GM23338 (cell line): ENCODE results near the gene CRK. TPM values are rescaled to one million over a fixed set of nuclear protein-coding genes. Genes with fewer than 3 reads are reported as not detected.
"Not testable (repeated sequence)": the region's sequence is repeated elsewhere in the genome, so short reads cannot be mapped to it uniquely, and the experiment has no call there.

ENCODE experiments used
- ATAC-seq: fragments of 200-7000 bp; cut with Tn5 transposase; 3 replicates; pipeline ENCODE4 v1.9.1; 2020
- DNase-seq: peaks from one replicate; pipeline ENCODE4 v3.0.0-alpha.2; 2015; ENCODE audit warnings: low spot score
- H2AFZ ChIP-seq: fragments of 200-600 bp; sonication (generic); 2 replicates; pipeline ENCODE4 v1.8.0; 2016; ENCODE audit warnings: antibody characterized with exemption, mild to moderate bottlenecking, moderate library complexity
- H3F3A ChIP-seq: fragments of 200-600 bp; sonication (generic); replicated peaks from 2 replicates; pipeline ENCODE4 v1.8.0; 2017; ENCODE audit warnings: antibody characterized with exemption, mixed run types, low read depth
- H3K27ac ChIP-seq: fragments of 200-600 bp; sonication (generic); 2 replicates; pipeline ENCODE4 v1.6.1; 2016; ENCODE audit warnings: low read depth
- H3K27me3 ChIP-seq: fragments of 200-600 bp; sonication (generic); 2 replicates; pipeline ENCODE4 v1.8.0; 2016; ENCODE audit warnings: mild to moderate bottlenecking, mixed run types, moderate library complexity; ENCODE audit not compliant: insufficient read depth
- H3K36me3 ChIP-seq: fragments of 200-600 bp; sonication (generic); 2 replicates; pipeline ENCODE4 v1.8.0; 2016; ENCODE audit warnings: mild to moderate bottlenecking; ENCODE audit not compliant: insufficient read depth
- H3K4me1 ChIP-seq: fragments of 200-600 bp; sonication (generic); 2 replicates; pipeline ENCODE4 v1.8.0; 2016; ENCODE audit warnings: mild to moderate bottlenecking, moderate library complexity; ENCODE audit not compliant: insufficient read depth
- H3K4me2 ChIP-seq: fragments of 200-600 bp; sonication (generic); 2 replicates; pipeline ENCODE4 v1.7.1; 2017; ENCODE audit warnings: mixed run types
- H3K4me3 ChIP-seq: fragments of 200-600 bp; sonication (generic); 2 replicates; pipeline ENCODE4 v1.6.1; 2016; ENCODE audit warnings: mixed run types
- H3K79me2 ChIP-seq: fragments of 200-600 bp; sonication (generic); replicated peaks from 2 replicates; pipeline ENCODE4 v1.8.0; 2017; ENCODE audit warnings: mild to moderate bottlenecking; ENCODE audit not compliant: insufficient read depth
- H3K9me2 ChIP-seq: fragments of 200-600 bp; sonication (generic); 2 replicates; pipeline ENCODE4 v1.8.0; 2017; ENCODE audit not compliant: insufficient read depth
- H4K20me1 ChIP-seq: fragments of 200-600 bp; sonication (generic); replicated peaks from 2 replicates; pipeline ENCODE4 v1.8.0; 2017; ENCODE audit warnings: mild to moderate bottlenecking; ENCODE audit not compliant: insufficient read depth
- H3K27ac Mint-ChIP-seq: 2 replicates; pipeline ENCODE4 v1.8.0; 2020; ENCODE audit warnings: inconsistent platforms, mild to moderate bottlenecking, moderate library complexity, mixed read lengths
- H3K27me3 Mint-ChIP-seq: 3 replicates; pipeline ENCODE4 v1.8.0; 2022; ENCODE audit warnings: low read depth, mild to moderate bottlenecking, moderate library complexity, mixed read lengths, inconsistent platforms; ENCODE audit not compliant: insufficient read depth, poor library complexity
- H3K36me3 Mint-ChIP-seq: 3 replicates; pipeline ENCODE4 v1.8.0; 2021; ENCODE audit warnings: low read depth, mild to moderate bottlenecking, inconsistent platforms, moderate library complexity, mixed read lengths
- H3K4me1 Mint-ChIP-seq: 3 replicates; pipeline ENCODE4 v1.8.0; 2020; ENCODE audit warnings: mild to moderate bottlenecking, inconsistent platforms, mixed read lengths
- H3K4me3 Mint-ChIP-seq: 3 replicates; pipeline ENCODE4 v1.8.0; 2021; ENCODE audit warnings: moderate library complexity, mild to moderate bottlenecking, inconsistent platforms, mixed read lengths
- H3K9me3 Mint-ChIP-seq: 3 replicates; pipeline ENCODE4 v1.8.0; 2020; ENCODE audit warnings: moderate library complexity, mild to moderate bottlenecking, inconsistent platforms, mixed read lengths
- CREB1 ChIP-seq: fragments of 250-450 bp; sonication (Bioruptor Pico); IDR thresholded peaks from 2 replicates; pipeline ENCODE4 v1.5.0; 2020; ENCODE audit warnings: low read depth, mild to moderate bottlenecking, moderate library complexity
- EZH2 ChIP-seq: fragments of 200-600 bp; sonication (generic); IDR thresholded peaks from one replicate; pipeline ENCODE4 v1.8.0; 2017; ENCODE audit warnings: antibody characterized with exemption, mild to moderate bottlenecking, low read depth; ENCODE audit not compliant: unreplicated experiment
- EZH2phosphoT487 ChIP-seq: fragments of 200-600 bp; sonication (generic); IDR thresholded peaks from one replicate; pipeline ENCODE4 v1.8.1; 2018; ENCODE audit warnings: antibody characterized with exemption; ENCODE audit not compliant: unreplicated experiment
- POLR2AphosphoS5 ChIP-seq: IDR thresholded peaks from 2 replicates; pipeline ENCODE4 v1.6.1; 2016; ENCODE audit warnings: antibody characterized with exemption, low read depth
- STAT1 ChIP-seq: IDR thresholded peaks from one replicate; pipeline ENCODE4 v1.6.1; 2016; ENCODE audit warnings: antibody characterized with exemption; ENCODE audit not compliant: unreplicated experiment
- ZNF114 ChIP-seq: fragments of 250-450 bp; sonication (Bioruptor Pico); IDR thresholded peaks from 2 replicates; pipeline ENCODE4 v1.5.0; 2020; ENCODE audit warnings: mild to moderate bottlenecking, moderate library complexity
- ZNF331 ChIP-seq: fragments of 250-450 bp; sonication (Bioruptor Pico); IDR thresholded peaks from 2 replicates; pipeline ENCODE4 v1.5.0; 2020; ENCODE audit warnings: low read depth, mild to moderate bottlenecking, moderate library complexity
- polyA plus RNA-seq: library from polyadenylated mRNA; unstranded; fragments of >200 nt; fragmentation: Nextera tagmentation; extraction: Ambion mirVana; gene quantifications from 2 replicates; pipeline ENCODE4 v1.2.1, GENCODE V29; 2016
- total RNA-seq: library from RNA; depleted of rRNA; stranded (reverse); fragments of >200 nt; shearing (Covaris generic); gene quantifications from 2 replicates; pipeline ENCODE4 v1.2.3, GENCODE V29; 2014
- TF ChIP-seq, protein P1 (sequence below): IDR thresholded peaks from 2 replicates; pipeline ENCODE4 v1.6.1; 2016; ENCODE audit warnings: antibody characterized with exemption
- TF ChIP-seq, protein P2 (sequence below), 2 experiments: fragments of 200-600 bp in 1 of 2; sonication (generic) in 1 of 2; conservative IDR thresholded peaks; 2 replicates each; pipeline versions ENCODE4 v1.5.1 to v1.6.1; 2016 to 2017; ENCODE audit warnings: antibody characterized with exemption in 2 of 2, low read depth in 2 of 2, mild to moderate bottlenecking in 2 of 2, moderate library complexity in 1 of 2

Gene CRK
- total and polyA plus RNA-seq, 2 experiments from 2014 or later = 32.6 to 59.8 TPM

DNA sequence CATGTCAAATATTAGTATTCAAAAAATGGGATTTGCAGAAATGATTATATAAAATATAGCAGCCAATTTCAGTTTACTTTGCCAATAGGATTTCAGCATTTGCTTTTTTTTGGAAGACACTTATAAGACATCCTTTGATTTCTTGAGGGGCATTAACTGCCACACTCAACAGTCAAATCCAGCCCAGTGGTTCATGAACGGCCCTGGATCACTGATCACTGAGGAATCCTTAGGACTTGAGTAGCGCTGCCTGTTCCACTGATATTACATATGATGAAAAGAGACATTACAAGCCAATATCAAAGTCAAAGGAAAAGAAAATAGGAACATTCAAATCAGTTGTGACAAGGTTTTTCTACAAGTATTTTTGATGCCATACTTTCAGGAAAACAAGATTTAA lies 35.1 kb downstream of the CRK start:
- H3K4me1 ChIP-seq = no peaks in the 10 kb centered on the region
- Mint-ChIP-seq H3K4me1 (no peaks in the 10 kb centered on the region), H3K9me3 (no peaks in the 10 kb centered on the region), H3K27ac (no peak overlapping the region), H3K4me3 (no peak overlapping the region), H3K36me3 (peaks cover 44% of the 10 kb centered on the region), H3K27me3 (peaks cover 4% of the 10 kb centered on the region)
- no peaks in the 10 kb centered on the region for H3K27me3 ChIP-seq
- H3K4me2 ChIP-seq = no peak overlapping the region
- DNase-seq (no peak), ATAC-seq (no peak)
- H2AFZ ChIP-seq = no peak overlapping the region
- peaks cover 22% of the 10 kb centered on the region for H3K36me3 ChIP-seq
- H3F3A ChIP-seq = peaks cover 25% of the 10 kb centered on the region; the same call in 1 of the 2 replicates
- TF ChIP-seq, protein P1, sequence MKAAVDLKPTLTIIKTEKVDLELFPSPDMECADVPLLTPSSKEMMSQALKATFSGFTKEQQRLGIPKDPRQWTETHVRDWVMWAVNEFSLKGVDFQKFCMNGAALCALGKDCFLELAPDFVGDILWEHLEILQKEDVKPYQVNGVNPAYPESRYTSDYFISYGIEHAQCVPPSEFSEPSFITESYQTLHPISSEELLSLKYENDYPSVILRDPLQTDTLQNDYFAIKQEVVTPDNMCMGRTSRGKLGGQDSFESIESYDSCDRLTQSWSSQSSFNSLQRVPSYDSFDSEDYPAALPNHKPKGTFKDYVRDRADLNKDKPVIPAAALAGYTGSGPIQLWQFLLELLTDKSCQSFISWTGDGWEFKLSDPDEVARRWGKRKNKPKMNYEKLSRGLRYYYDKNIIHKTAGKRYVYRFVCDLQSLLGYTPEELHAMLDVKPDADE = no peak
- TF ChIP-seq, protein P2, sequence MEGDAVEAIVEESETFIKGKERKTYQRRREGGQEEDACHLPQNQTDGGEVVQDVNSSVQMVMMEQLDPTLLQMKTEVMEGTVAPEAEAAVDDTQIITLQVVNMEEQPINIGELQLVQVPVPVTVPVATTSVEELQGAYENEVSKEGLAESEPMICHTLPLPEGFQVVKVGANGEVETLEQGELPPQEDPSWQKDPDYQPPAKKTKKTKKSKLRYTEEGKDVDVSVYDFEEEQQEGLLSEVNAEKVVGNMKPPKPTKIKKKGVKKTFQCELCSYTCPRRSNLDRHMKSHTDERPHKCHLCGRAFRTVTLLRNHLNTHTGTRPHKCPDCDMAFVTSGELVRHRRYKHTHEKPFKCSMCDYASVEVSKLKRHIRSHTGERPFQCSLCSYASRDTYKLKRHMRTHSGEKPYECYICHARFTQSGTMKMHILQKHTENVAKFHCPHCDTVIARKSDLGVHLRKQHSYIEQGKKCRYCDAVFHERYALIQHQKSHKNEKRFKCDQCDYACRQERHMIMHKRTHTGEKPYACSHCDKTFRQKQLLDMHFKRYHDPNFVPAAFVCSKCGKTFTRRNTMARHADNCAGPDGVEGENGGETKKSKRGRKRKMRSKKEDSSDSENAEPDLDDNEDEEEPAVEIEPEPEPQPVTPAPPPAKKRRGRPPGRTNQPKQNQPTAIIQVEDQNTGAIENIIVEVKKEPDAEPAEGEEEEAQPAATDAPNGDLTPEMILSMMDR (conservative IDR thresholded peaks at IDR 0.05; ENCODE audit: low read depth in 2 of 2) = no peak
- TF ChIP-seq ZNF114 (CRISPR knock-in tag) (no peak), ZNF331 (CRISPR knock-in tag) (no peak), CREB1 (CRISPR knock-in tag) (no peak), STAT1 (no peak), POLR2AphosphoS5 (no peak), EZH2 (no peak)
- H3K27ac ChIP-seq = no peak overlapping the region
- H3K9me2 ChIP-seq = no peaks in the 10 kb centered on the region
- H3K4me3 ChIP-seq = no peak overlapping the region
- H3K79me2 ChIP-seq = peaks cover 38% of the 10 kb centered on the region
- peaks cover 39% of the 10 kb centered on the region for H4K20me1 ChIP-seq

DNA sequence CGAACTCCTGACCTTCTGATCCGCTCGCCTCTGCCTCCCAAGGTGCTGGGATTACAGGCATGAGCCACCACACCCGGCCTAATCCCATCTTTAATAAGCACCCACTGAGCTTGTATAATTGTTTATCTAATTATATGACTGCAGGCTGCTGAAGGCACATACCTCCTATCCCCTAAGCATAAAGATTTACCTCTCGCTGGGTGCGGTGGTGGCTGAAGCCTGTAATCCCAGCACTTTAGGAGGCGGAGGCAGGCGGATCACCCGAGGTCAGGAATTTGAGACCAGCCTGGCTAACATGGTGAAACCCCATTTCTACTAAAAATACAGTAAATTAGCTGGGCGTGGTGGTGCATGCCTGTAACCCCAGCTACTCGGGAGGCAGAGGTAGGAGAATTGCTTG lies 35.9 kb downstream of the CRK start:
- no peak overlapping the region for H3K4me2 ChIP-seq
- peaks cover 32% of the 10 kb centered on the region; the same call in 1 of the 2 replicates for H4K20me1 ChIP-seq
- H3K79me2 ChIP-seq = peaks cover 30% of the 10 kb centered on the region
- H3K36me3 ChIP-seq = peaks cover 22% of the 10 kb centered on the region
- DNase-seq (no peak), ATAC-seq (no peak)
- Mint-ChIP-seq H3K27me3 (peaks cover 4% of the 10 kb centered on the region), H3K9me3 (no peaks in the 10 kb centered on the region), H3K4me3 (no peak overlapping the region), H3K36me3 (peaks cover 36% of the 10 kb centered on the region), H3K4me1 (no peaks in the 10 kb centered on the region), H3K27ac (no peak overlapping the region)
- no peaks in the 10 kb centered on the region for H3K9me2 ChIP-seq
- H3K4me1 ChIP-seq = no peaks in the 10 kb centered on the region
- no peak overlapping the region for H3K27ac ChIP-seq
- H2AFZ ChIP-seq = no peak overlapping the region
- TF ChIP-seq EZH2 (no peak), ZNF114 (CRISPR knock-in tag) (no peak), EZH2phosphoT487 (no peak)
- H3F3A ChIP-seq = peaks cover 22% of the 10 kb centered on the region; the same call in 1 of the 2 replicates
- H3K4me3 ChIP-seq = no peak overlapping the region
- H3K27me3 ChIP-seq = no peaks in the 10 kb centered on the region

- not testable (repeated sequence) for H3K27me3 ChIP-seq, H2AFZ ChIP-seq, H3K4me1 ChIP-seq, H3K27ac ChIP-seq, H3K9me3 Mint-ChIP-seq, H3K4me3 ChIP-seq, H3K27me3 Mint-ChIP-seq, H3K27ac Mint-ChIP-seq, H3K4me3 Mint-ChIP-seq, ATAC-seq, H3K4me1 Mint-ChIP-seq, DNase-seq, H3K9me2 ChIP-seq, H3K4me2 ChIP-seq
- Histone ChIP-seq H3F3A (peaks cover 22% of the 10 kb centered on the region; the same call in 1 of the 2 replicates), H3K36me3 (peaks cover 20% of the 10 kb centered on the region), H4K20me1 (peaks cover 32% of the 10 kb centered on the region; the same call in 1 of the 2 replicates), H3K79me2 (peaks cover 22% of the 10 kb centered on the region)
- H3K36me3 Mint-ChIP-seq = peaks cover 28% of the 10 kb centered on the region
Measured at GRCh38 chr17:1418476-1418875, 37.6 kb downstream of the CRK start.
